Stimulated activated naive CD8-positive, alpha-beta T cell treated with anti-CD3 and anti-CD28 coated beads, Interleukin-15, Interleukin-2, amounts not matched to agents 100 ng/mL and 50 ng/mL, for 24 hours (primary cell): ENCODE results near the gene SRPK2.
A peak's percentile ranks its signal among the peaks of the same experiment; 100 is the strongest.
"Not testable (repeated sequence)": the region's sequence is repeated elsewhere in the genome, so short reads cannot be mapped to it uniquely, and the experiment has no call there.

Source experiments
- H3K27ac Mint-ChIP-seq: one replicate; pipeline ENCODE4 v1.8.0; 2021; ENCODE audit warnings: mild to moderate bottlenecking, mixed read lengths
- H3K27me3 Mint-ChIP-seq: one replicate; pipeline ENCODE4 v1.8.0; 2021; ENCODE audit warnings: mixed read lengths
- H3K36me3 Mint-ChIP-seq: one replicate; pipeline ENCODE4 v1.8.0; 2021; ENCODE audit warnings: low read depth, mixed read lengths
- H3K4me1 Mint-ChIP-seq: one replicate; pipeline ENCODE4 v1.8.0; 2021; ENCODE audit warnings: low read depth, mixed read lengths
- H3K4me3 Mint-ChIP-seq: one replicate; pipeline ENCODE4 v1.8.0; 2021; ENCODE audit warnings: mild to moderate bottlenecking, mixed read lengths
- H3K9me3 Mint-ChIP-seq: one replicate; pipeline ENCODE4 v1.8.0; 2021; ENCODE audit warnings: mixed read lengths

Gene SRPK2

GRCh38 chr7:105306298-105306748 lies 82.4 kb downstream of the SRPK2 start:
- Mint-ChIP-seq H3K4me3 (peak overlapping the region; percentile 22), H3K4me1 (peaks cover 69% of the 10 kb centered on the region), H3K27ac (peak overlapping the region; percentile 42), H3K27me3 (no peaks in the 10 kb centered on the region), H3K9me3 (no peaks in the 10 kb centered on the region), H3K36me3 (no peaks in the 10 kb centered on the region)

GRCh38 chr7:105305633-105306032 lies 83.1 kb downstream of the SRPK2 start:
- Mint-ChIP-seq H3K9me3 (no peaks in the 10 kb centered on the region), H3K36me3 (peaks cover 3% of the 10 kb centered on the region), H3K4me1 (peaks cover 69% of the 10 kb centered on the region), H3K27ac (peak overlapping the region; percentile 42), H3K4me3 (peak overlapping the region; percentile 22), H3K27me3 (no peaks in the 10 kb centered on the region)

GRCh38 chr7:105304040-105304895 lies 84.5 kb downstream of the SRPK2 start:
- H3K27ac Mint-ChIP-seq: no peak overlapping the region

GRCh38 chr7:105300587-105300986 lies 88.1 kb downstream of the SRPK2 start:
- H3K9me3 Mint-ChIP-seq, H3K36me3 Mint-ChIP-seq, H3K27me3 Mint-ChIP-seq: not testable (repeated sequence)
- H3K4me1 Mint-ChIP-seq: peaks cover 64% of the 10 kb centered on the region
- peak overlapping the region; percentile 79 for H3K27ac Mint-ChIP-seq
- peak overlapping the region; percentile 65 for H3K4me3 Mint-ChIP-seq

More at GRCh38 chr7:105304040-105304895, 84.5 kb downstream of the SRPK2 start:
- no peaks in the 10 kb centered on the region for H3K27me3 Mint-ChIP-seq
- peaks cover 6% of the 10 kb centered on the region for H3K36me3 Mint-ChIP-seq
- no peaks in the 10 kb centered on the region for H3K9me3 Mint-ChIP-seq
- H3K4me1 Mint-ChIP-seq: peaks cover 65% of the 10 kb centered on the region
- H3K4me3 Mint-ChIP-seq: no peak overlapping the region

GRCh38 chr7:105298439-105298894 lies 90.3 kb downstream of the SRPK2 start:
- Mint-ChIP-seq H3K4me3 (no peak overlapping the region), H3K27me3 (no peaks in the 10 kb centered on the region), H3K9me3 (no peaks in the 10 kb centered on the region), H3K27ac (peak overlapping the region; percentile 88), H3K4me1 (peaks cover 47% of the 10 kb centered on the region), H3K36me3 (peaks cover 17% of the 10 kb centered on the region)

GRCh38 chr7:105297985-105298384 lies 90.7 kb downstream of the SRPK2 start:
- Mint-ChIP-seq H3K27ac (peak overlapping the region; percentile 88), H3K27me3 (no peaks in the 10 kb centered on the region), H3K36me3 (peaks cover 17% of the 10 kb centered on the region), H3K4me1 (peaks cover 47% of the 10 kb centered on the region), H3K9me3 (no peaks in the 10 kb centered on the region), H3K4me3 (peak overlapping the region; percentile 19)

GRCh38 chr7:105297309-105297708 lies 91.4 kb downstream of the SRPK2 start:
- no peaks in the 10 kb centered on the region for H3K9me3 Mint-ChIP-seq
- peaks cover 17% of the 10 kb centered on the region for H3K36me3 Mint-ChIP-seq
- H3K27ac Mint-ChIP-seq: peak overlapping the region; percentile 76
- H3K27me3 Mint-ChIP-seq: no peaks in the 10 kb centered on the region
- peaks cover 47% of the 10 kb centered on the region for H3K4me1 Mint-ChIP-seq
- H3K4me3 Mint-ChIP-seq: no peak overlapping the region

- H3K27me3 Mint-ChIP-seq: no peaks in the 10 kb centered on the region
- H3K4me3 Mint-ChIP-seq: no peak overlapping the region
- H3K4me1 Mint-ChIP-seq: peaks cover 47% of the 10 kb centered on the region
- no peak overlapping the region for H3K27ac Mint-ChIP-seq
- no peaks in the 10 kb centered on the region for H3K9me3 Mint-ChIP-seq
- peaks cover 17% of the 10 kb centered on the region for H3K36me3 Mint-ChIP-seq
Measured at GRCh38 chr7:105296491-105296890, 92.2 kb downstream of the SRPK2 start.

- peak overlapping the region; percentile 82 for H3K27ac Mint-ChIP-seq
- H3K4me1 Mint-ChIP-seq: peaks cover 45% of the 10 kb centered on the region
- H3K4me3 Mint-ChIP-seq: no peak overlapping the region
Measured at GRCh38 chr7:105295596-105296352, 92.9 kb downstream of the SRPK2 start.

GRCh38 chr7:105294482-105294881 lies 94.2 kb downstream of the SRPK2 start:
- H3K9me3 Mint-ChIP-seq, H3K27me3 Mint-ChIP-seq, H3K27ac Mint-ChIP-seq, H3K4me3 Mint-ChIP-seq: not testable (repeated sequence)
- Mint-ChIP-seq H3K36me3 (peaks cover 16% of the 10 kb centered on the region), H3K4me1 (peaks cover 47% of the 10 kb centered on the region)

More at GRCh38 chr7:105295596-105296352, 92.9 kb downstream of the SRPK2 start:
- no peaks in the 10 kb centered on the region for H3K9me3 Mint-ChIP-seq
- H3K36me3 Mint-ChIP-seq: peaks cover 16% of the 10 kb centered on the region
- H3K27me3 Mint-ChIP-seq: no peaks in the 10 kb centered on the region

- Mint-ChIP-seq H3K36me3 (peaks cover 15% of the 10 kb centered on the region), H3K4me1 (peaks cover 28% of the 10 kb centered on the region), H3K9me3 (no peaks in the 10 kb centered on the region), H3K27ac (peak overlapping the region; percentile 45), H3K27me3 (no peaks in the 10 kb centered on the region), H3K4me3 (peak overlapping the region; percentile 9)
Measured at GRCh38 chr7:105289704-105290103, 99.0 kb downstream of the SRPK2 start.

- Mint-ChIP-seq H3K9me3 (no peaks in the 10 kb centered on the region), H3K36me3 (peaks cover 8% of the 10 kb centered on the region), H3K4me3 (no peak overlapping the region), H3K27ac (no peak overlapping the region), H3K27me3 (no peaks in the 10 kb centered on the region), H3K4me1 (peaks cover 46% of the 10 kb centered on the region)
Measured at GRCh38 chr7:105286441-105286840, 102.3 kb downstream of the SRPK2 start.

- H3K27ac Mint-ChIP-seq: no peak overlapping the region
- no peaks in the 10 kb centered on the region for H3K27me3 Mint-ChIP-seq
- no peak overlapping the region for H3K4me3 Mint-ChIP-seq
- H3K4me1 Mint-ChIP-seq: peaks cover 47% of the 10 kb centered on the region
- H3K9me3 Mint-ChIP-seq: no peaks in the 10 kb centered on the region
- peaks cover 8% of the 10 kb centered on the region for H3K36me3 Mint-ChIP-seq
Measured at GRCh38 chr7:105285118-105285874, 103.4 kb downstream of the SRPK2 start.

GRCh38 chr7:105284014-105284413 lies 104.7 kb downstream of the SRPK2 start:
- H3K27me3 Mint-ChIP-seq: no peaks in the 10 kb centered on the region
- H3K27ac Mint-ChIP-seq: no peak overlapping the region
- H3K4me1 Mint-ChIP-seq: peaks cover 42% of the 10 kb centered on the region
- H3K4me3 Mint-ChIP-seq: no peak overlapping the region
- no peaks in the 10 kb centered on the region for H3K9me3 Mint-ChIP-seq
- H3K36me3 Mint-ChIP-seq: no peaks in the 10 kb centered on the region
